Peyer's patch (tissue), 4 donors: ENCODE results near the gene CCNT1. TPM values are rescaled to one million over a fixed set of nuclear protein-coding genes. Genes with fewer than 3 reads are reported as not detected.

Source experiments
- DNase-seq, 3 donors: peaks; one replicate each; pipeline ENCODE4 v3.0.0-alpha.2; 2017 to 2019
- H3K27ac ChIP-seq, 4 donors: fragments of 200-600 bp; sonication (generic); one replicate each; pipeline ENCODE4 v1.5.1; 2016 to 2019
- H3K27me3 ChIP-seq, 2 donors: fragments of 200-600 bp; sonication (generic); one replicate each; pipeline ENCODE4 v1.5.1; 2019
- H3K36me3 ChIP-seq, 3 donors: fragments of 200-600 bp; sonication (generic); one replicate each; pipeline ENCODE4 v1.5.1; 2016 to 2019
- H3K4me1 ChIP-seq, 4 donors: fragments of 200-600 bp; sonication (generic); one replicate each; pipeline ENCODE4 v1.5.1; 2016 to 2019
- H3K4me3 ChIP-seq, 4 donors: fragments of 200-600 bp; sonication (generic); 1 replicate in 3 of 4; 2 replicates in 1 of 4; pipeline ENCODE4 v1.5.1; 2016 to 2019; ENCODE audit warnings: mild to moderate bottlenecking in 1 of 4
- H3K9me3 ChIP-seq, 4 donors: fragments of 200-600 bp; sonication (generic); one replicate each; pipeline ENCODE4 v1.5.1; 2016 to 2019; ENCODE audit warnings: mild to moderate bottlenecking in 1 of 4
- POLR2A ChIP-seq, 2 donors: fragments of 450-650 bp; IDR thresholded peaks; one replicate each; pipeline ENCODE4 v1.5.1; 2017; ENCODE audit warnings: antibody characterized with exemption in 2 of 2, mild to moderate bottlenecking in 2 of 2, moderate library complexity in 2 of 2
- total RNA-seq, 4 donors: library from RNA; depleted of rRNA; stranded (reverse); fragments of >200 nt; gene quantifications; one replicate each; pipeline ENCODE4 v1.1.0, GENCODE V29; 2016
- TF ChIP-seq, protein P1 (sequence below), 6 experiments: fragments of 450-650 bp in 4 of 6; fragments of 200-600 bp in 2 of 6; sonication (generic) in 1 of 6; IDR thresholded peaks; one replicate each; pipeline ENCODE4 v1.5.1; 2017 to 2019; ENCODE audit warnings: antibody characterized with exemption in 6 of 6, mild to moderate bottlenecking in 3 of 6, moderate library complexity in 1 of 6

Gene CCNT1
- total RNA-seq, 4 donors from 2014 or later: 29.6 to 68.5 (median 42.9) TPM

DNA sequence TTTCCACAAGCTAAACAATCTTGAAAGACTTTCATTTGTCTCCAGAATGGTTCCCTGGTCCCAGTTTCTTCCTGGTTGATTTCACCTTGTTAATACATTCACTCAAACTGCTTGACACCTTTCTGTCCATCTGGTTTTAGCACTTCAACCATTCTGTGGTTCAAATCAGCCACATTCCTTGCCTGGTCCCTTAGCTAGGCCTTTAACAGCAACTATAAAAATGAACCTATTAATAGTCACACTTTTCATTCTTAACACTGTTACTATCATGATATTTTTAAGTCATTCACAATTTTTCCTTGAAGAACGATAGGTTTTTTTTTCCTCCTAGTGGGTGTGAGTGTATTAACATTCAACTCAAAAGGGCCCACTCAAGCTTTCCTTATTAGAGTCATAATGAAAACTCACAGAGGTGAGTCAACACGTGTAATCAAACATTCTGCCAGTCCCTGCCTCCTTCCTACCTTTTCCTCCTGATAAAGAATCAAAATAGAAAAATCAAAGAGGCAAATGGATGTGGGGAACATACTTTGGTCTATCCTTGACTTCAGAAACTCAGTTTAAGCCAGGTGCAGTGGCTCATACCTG is 34.4 kb upstream of the CCNT1 start:
- Histone ChIP-seq H3K27ac (no peak overlapping the region), H3K27me3 (no peaks in the 10 kb centered on the region), H3K4me1 (no peaks in the 10 kb centered on the region), H3K36me3 (no peaks in the 10 kb centered on the region), H3K9me3 (no peaks in the 10 kb centered on the region), H3K4me3 (no peak overlapping the region)
- TF ChIP-seq POLR2A (IDR thresholded peaks at IDR 0.05): no peak
- TF ChIP-seq, protein P1, sequence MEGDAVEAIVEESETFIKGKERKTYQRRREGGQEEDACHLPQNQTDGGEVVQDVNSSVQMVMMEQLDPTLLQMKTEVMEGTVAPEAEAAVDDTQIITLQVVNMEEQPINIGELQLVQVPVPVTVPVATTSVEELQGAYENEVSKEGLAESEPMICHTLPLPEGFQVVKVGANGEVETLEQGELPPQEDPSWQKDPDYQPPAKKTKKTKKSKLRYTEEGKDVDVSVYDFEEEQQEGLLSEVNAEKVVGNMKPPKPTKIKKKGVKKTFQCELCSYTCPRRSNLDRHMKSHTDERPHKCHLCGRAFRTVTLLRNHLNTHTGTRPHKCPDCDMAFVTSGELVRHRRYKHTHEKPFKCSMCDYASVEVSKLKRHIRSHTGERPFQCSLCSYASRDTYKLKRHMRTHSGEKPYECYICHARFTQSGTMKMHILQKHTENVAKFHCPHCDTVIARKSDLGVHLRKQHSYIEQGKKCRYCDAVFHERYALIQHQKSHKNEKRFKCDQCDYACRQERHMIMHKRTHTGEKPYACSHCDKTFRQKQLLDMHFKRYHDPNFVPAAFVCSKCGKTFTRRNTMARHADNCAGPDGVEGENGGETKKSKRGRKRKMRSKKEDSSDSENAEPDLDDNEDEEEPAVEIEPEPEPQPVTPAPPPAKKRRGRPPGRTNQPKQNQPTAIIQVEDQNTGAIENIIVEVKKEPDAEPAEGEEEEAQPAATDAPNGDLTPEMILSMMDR (IDR thresholded peaks at IDR 0.05): no peak
- no peak for DNase-seq

DNA sequence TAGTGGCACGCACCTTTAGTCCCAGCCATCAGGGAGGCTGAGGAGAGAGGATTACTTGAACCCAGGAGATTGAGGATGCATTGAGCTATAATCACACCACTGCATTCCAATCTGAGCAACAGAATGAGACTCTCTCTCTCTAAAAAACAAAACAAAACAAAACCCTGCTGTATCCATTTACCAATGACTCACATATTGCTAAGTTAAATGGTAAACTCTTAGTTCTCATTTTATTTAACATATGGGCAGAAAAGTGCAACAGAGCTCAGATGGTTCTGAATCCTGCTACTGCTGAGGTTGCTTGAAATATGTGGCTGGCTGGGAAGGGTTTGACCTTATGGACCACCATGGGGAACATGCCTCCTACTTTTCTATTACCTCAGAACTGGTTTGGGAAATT is 33.7 kb upstream of the CCNT1 start:
- no peak for TF ChIP-seq POLR2A (IDR thresholded peaks at IDR 0.05)
- TF ChIP-seq, protein P1 (IDR thresholded peaks at IDR 0.05): no peak
- no peak overlapping the region for H3K27ac ChIP-seq

DNA sequence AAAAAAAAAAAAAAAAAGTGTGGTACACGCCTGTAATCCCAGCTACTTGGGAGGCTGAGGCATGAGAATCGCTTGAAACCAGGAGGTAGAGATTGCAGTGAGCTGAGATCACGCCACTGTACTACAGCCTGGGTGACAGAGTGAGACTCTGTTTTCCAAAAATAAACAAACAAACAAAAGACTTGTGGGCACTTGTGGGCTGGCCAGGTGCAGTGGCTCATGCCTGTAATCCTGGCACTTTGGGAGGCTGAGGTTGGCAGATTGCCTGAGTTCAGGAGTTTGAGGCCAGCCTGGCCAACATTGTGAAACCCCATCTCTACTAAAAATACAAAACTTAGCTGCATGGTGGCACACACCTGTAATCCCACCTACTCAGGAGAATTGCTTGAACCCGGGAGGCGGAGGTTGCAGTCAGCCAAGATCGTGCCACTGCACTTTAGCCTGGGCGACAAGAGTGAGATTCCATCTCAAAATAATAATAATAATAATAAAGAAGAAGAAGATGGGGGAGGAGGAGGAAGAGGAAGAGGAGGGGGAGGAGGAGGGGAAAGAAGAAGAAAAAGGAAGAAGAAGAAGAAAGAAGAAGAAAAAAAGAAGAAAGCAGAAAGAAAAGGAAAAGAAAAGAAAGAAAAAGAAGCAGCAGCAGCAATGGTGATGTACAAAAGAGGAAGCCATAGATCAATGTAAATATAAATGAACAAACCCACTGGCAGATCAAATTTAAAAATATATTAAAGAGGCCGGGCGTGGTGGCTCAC is 27.9 kb upstream of the CCNT1 start:
- Histone ChIP-seq H3K27me3 (no peaks in the 10 kb centered on the region), H3K4me1 (no peaks in the 10 kb centered on the region), H3K9me3 (no peaks in the 10 kb centered on the region), H3K4me3 (no peak overlapping the region), H3K27ac (no peak overlapping the region), H3K36me3 (no peaks in the 10 kb centered on the region)
- DNase-seq: no peak
- TF ChIP-seq, protein P1 (IDR thresholded peaks at IDR 0.05): no peak
- no peak for TF ChIP-seq POLR2A (IDR thresholded peaks at IDR 0.05)

More for the DNA sequence above, 33.7 kb upstream of the CCNT1 start:
- H3K4me3 ChIP-seq: no peak overlapping the region
- H3K27me3 ChIP-seq: no peaks in the 10 kb centered on the region
- no peaks in the 10 kb centered on the region for H3K4me1 ChIP-seq
- no peak for DNase-seq
- H3K36me3 ChIP-seq: no peaks in the 10 kb centered on the region
- no peaks in the 10 kb centered on the region for H3K9me3 ChIP-seq

DNA sequence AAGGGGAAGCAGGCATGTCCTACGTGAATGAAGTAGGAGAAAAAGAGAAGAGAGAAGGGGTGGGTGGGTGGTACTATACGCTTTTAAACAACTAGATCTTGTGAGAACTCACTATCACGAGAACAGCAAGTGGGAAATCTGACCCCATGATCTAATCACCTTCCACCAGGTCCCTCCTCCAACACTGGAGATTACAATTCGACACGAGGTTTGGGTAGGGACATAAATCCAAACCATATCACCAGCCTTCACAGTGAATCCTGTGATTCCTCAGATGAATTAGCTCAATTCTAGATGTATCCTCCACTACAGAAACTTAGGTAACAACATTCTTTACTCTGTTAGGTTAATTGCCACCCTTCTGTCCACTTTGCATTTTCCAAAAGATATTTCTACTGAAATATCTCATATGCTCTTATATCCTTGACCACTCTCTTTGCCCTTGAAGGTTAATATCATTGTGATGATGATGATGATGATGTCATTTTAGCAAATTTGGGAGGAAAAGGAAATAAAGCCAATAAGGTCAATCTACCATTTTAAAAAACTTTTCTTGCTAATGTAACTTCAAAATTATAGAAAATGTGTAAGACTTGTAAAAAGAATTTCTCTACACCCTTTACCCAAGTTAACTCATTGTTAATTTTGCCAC is 23.2 kb upstream of the CCNT1 start:
- TF ChIP-seq POLR2A (IDR thresholded peaks at IDR 0.05): no peak
- TF ChIP-seq, protein P1 (IDR thresholded peaks at IDR 0.05): no peak
- H3K27me3 ChIP-seq: no peaks in the 10 kb centered on the region
- no peaks in the 10 kb centered on the region for H3K4me1 ChIP-seq
- no peaks in the 10 kb centered on the region for H3K9me3 ChIP-seq
- DNase-seq: no peak
- no peak overlapping the region for H3K4me3 ChIP-seq
- no peaks in the 10 kb centered on the region for H3K36me3 ChIP-seq
- no peak overlapping the region for H3K27ac ChIP-seq

DNA sequence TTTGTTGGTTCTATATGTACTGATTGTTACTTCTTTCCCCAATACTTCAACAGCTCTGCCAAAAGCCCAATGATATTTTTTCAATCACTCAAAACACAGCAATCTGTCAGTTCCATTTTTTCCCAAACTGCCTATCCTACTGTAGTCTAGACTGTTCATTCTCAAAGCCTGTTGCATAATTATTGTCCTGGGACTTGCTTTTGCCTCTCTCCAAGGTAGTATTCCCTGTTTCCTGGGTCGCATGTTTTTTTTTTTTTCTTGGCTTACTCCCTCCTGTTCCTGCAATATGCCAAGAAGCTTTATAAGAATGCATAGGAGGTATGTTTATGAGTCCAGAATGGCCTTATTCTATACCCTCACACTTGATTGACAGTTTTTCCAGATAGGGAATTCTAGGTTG is 19.9 kb upstream of the CCNT1 start:
- Histone ChIP-seq H3K4me1 (no peaks in the 10 kb centered on the region), H3K9me3 (no peaks in the 10 kb centered on the region), H3K27me3 (no peaks in the 10 kb centered on the region), H3K36me3 (no peaks in the 10 kb centered on the region), H3K4me3 (no peak overlapping the region), H3K27ac (no peak overlapping the region)
- DNase-seq: no peak
- TF ChIP-seq, protein P1 (IDR thresholded peaks at IDR 0.05): no peak
- TF ChIP-seq POLR2A (IDR thresholded peaks at IDR 0.05): no peak
